Hepatocyte (in vitro differentiated cells): ENCODE results near the gene RBCK1. TPM values are rescaled to one million over a fixed set of nuclear protein-coding genes. Genes with fewer than 3 reads are reported as not detected.
"Not testable (repeated sequence)": the region's sequence is repeated elsewhere in the genome, so short reads cannot be mapped to it uniquely, and the experiment has no call there.

Source experiments
- DNase-seq: peaks from one replicate; pipeline ENCODE4 v3.0.0-alpha.2; 2016; ENCODE audit warnings: low spot score
- H2AFZ ChIP-seq: fragments of 200-600 bp; sonication (generic); 2 replicates; pipeline ENCODE4 v1.6.0; 2016; ENCODE audit warnings: antibody characterized with exemption, mild to moderate bottlenecking
- H3K27ac ChIP-seq: fragments of 200-600 bp; sonication (generic); 2 replicates; pipeline ENCODE4 v1.5.1; 2016; ENCODE audit warnings: mild to moderate bottlenecking
- H3K27me3 ChIP-seq: fragments of 200-600 bp; sonication (generic); 2 replicates; pipeline ENCODE4 v1.6.1; 2016
- H3K36me3 ChIP-seq: fragments of 200-600 bp; sonication (generic); replicated peaks from 2 replicates; pipeline ENCODE4 v1.5.1; 2016; ENCODE audit warnings: low read depth; ENCODE audit not compliant: insufficient read depth
- H3K4me1 ChIP-seq: fragments of 200-600 bp; sonication (generic); 2 replicates; pipeline ENCODE4 v1.5.1; 2016; ENCODE audit warnings: mild to moderate bottlenecking, moderate library complexity; ENCODE audit not compliant: insufficient read depth
- H3K4me2 ChIP-seq: fragments of 200-600 bp; sonication (generic); 2 replicates; pipeline ENCODE4 v1.6.0; 2016
- H3K4me3 ChIP-seq: fragments of 200-600 bp; sonication (generic); 2 replicates; pipeline ENCODE4 v1.5.1; 2016; ENCODE audit warnings: mild to moderate bottlenecking
- H3K79me2 ChIP-seq: fragments of 200-600 bp; sonication (generic); 2 replicates; pipeline ENCODE4 v1.6.0; 2017; ENCODE audit warnings: mild to moderate bottlenecking
- H3K9me2 ChIP-seq: fragments of 200-600 bp; sonication (generic); replicated peaks from 2 replicates; pipeline ENCODE4 v1.6.0; 2017; ENCODE audit warnings: mild to moderate bottlenecking; ENCODE audit not compliant: insufficient read depth
- H3K9me3 ChIP-seq: fragments of 200-600 bp; sonication (generic); 2 replicates; pipeline ENCODE4 v1.5.1; 2016; ENCODE audit warnings: low read depth, mild to moderate bottlenecking
- H4K20me1 ChIP-seq: fragments of 200-600 bp; sonication (generic); 2 replicates; pipeline ENCODE4 v1.6.0; 2016; ENCODE audit warnings: mild to moderate bottlenecking; ENCODE audit not compliant: insufficient read depth, poor library complexity, severe bottlenecking
- EZH2 ChIP-seq: fragments of 200-600 bp; sonication (generic); IDR thresholded peaks from 2 replicates; pipeline ENCODE4 v1.6.1; 2016; ENCODE audit warnings: antibody characterized with exemption, mild to moderate bottlenecking, borderline replicate concordance
- EZH2phosphoT487 ChIP-seq: fragments of 200-600 bp; sonication (generic); IDR thresholded peaks from one replicate; pipeline ENCODE4 v1.6.1; 2018; ENCODE audit warnings: antibody characterized with exemption, mild to moderate bottlenecking, low read depth, moderate library complexity; ENCODE audit not compliant: unreplicated experiment, severe bottlenecking
- WGBS: methylation state at CpG from one replicate; pipeline ENCODE4 v1.1.6; 2016; ENCODE audit warnings: low lambda C conversion rate; ENCODE audit errors: missing lambda C conversion rate; 5-methylcytosine and 5-hydroxymethylcytosine counted together
- polyA plus RNA-seq: library from polyadenylated mRNA; unstranded; fragments of >200 nt; fragmentation: Nextera tagmentation; extraction: Ambion mirVana; gene quantifications from 2 replicates; pipeline ENCODE4 v1.2.1, GENCODE V29; 2016
- total RNA-seq: library from RNA; depleted of rRNA; stranded (reverse); fragments of >200 nt; gene quantifications from 2 replicates; pipeline ENCODE4 v1.2.3, GENCODE V29; 2014
- TF ChIP-seq, protein P1 (sequence below): fragments of 200-600 bp; sonication (generic); IDR thresholded peaks from 2 replicates; pipeline ENCODE4 v1.5.1; 2016; ENCODE audit warnings: antibody characterized with exemption, mild to moderate bottlenecking; ENCODE audit not compliant: poor library complexity

Gene RBCK1
- total and polyA plus RNA-seq, 2 experiments from 2014 or later = 76.4 to 80.8 TPM

DNA sequence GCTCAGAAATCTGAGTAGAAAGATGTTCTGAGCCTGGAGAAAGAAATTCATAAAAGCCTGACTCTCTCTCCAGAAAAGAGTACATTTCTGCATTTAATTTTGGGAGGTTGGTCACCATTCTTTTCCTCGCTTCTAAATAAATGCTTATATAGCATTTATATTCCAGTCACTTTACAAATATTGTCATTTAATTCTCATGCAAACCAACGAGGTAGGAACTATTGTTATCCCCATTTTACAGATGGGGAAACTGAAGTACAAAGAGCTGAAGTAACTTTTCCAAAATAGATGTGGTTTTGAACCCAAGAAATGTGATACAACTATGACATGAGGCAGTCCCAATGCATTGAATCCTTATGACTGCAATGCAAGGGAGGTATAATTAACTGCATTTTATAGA, 32.0 kb upstream of the RBCK1 start:
- Histone ChIP-seq H3K27me3 (no peaks in the 10 kb centered on the region), H4K20me1 (no peaks in the 10 kb centered on the region), H3K36me3 (no peaks in the 10 kb centered on the region), H3K4me2 (no peak overlapping the region), H2AFZ (no peak overlapping the region), H3K4me3 (no peak overlapping the region), H3K9me3 (no peaks in the 10 kb centered on the region), H3K27ac (no peak overlapping the region), H3K79me2 (peaks cover 3% of the 10 kb centered on the region), H3K9me2 (no peaks in the 10 kb centered on the region), H3K4me1 (peaks cover 23% of the 10 kb centered on the region)
- DNase-seq = no peak
- WGBS = 58% methylated on average over 2 of the region's 2 CpGs
- TF ChIP-seq, protein P1, sequence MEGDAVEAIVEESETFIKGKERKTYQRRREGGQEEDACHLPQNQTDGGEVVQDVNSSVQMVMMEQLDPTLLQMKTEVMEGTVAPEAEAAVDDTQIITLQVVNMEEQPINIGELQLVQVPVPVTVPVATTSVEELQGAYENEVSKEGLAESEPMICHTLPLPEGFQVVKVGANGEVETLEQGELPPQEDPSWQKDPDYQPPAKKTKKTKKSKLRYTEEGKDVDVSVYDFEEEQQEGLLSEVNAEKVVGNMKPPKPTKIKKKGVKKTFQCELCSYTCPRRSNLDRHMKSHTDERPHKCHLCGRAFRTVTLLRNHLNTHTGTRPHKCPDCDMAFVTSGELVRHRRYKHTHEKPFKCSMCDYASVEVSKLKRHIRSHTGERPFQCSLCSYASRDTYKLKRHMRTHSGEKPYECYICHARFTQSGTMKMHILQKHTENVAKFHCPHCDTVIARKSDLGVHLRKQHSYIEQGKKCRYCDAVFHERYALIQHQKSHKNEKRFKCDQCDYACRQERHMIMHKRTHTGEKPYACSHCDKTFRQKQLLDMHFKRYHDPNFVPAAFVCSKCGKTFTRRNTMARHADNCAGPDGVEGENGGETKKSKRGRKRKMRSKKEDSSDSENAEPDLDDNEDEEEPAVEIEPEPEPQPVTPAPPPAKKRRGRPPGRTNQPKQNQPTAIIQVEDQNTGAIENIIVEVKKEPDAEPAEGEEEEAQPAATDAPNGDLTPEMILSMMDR = no peak
- TF ChIP-seq EZH2phosphoT487 = no peak
- no peak for TF ChIP-seq EZH2

- DNase-seq = no peak
- Histone ChIP-seq H3K27me3 (no peaks in the 10 kb centered on the region), H2AFZ (no peak overlapping the region), H3K4me2 (no peak overlapping the region), H3K36me3 (no peaks in the 10 kb centered on the region), H3K27ac (no peak overlapping the region), H3K4me3 (no peak overlapping the region), H4K20me1 (no peaks in the 10 kb centered on the region), H3K4me1 (peaks cover 16% of the 10 kb centered on the region), H3K9me3 (no peaks in the 10 kb centered on the region), H3K9me2 (no peaks in the 10 kb centered on the region), H3K79me2 (peaks cover 5% of the 10 kb centered on the region)
- 71% methylated on average over 2 of the region's 2 CpGs for WGBS
- TF ChIP-seq EZH2 (no peak), EZH2phosphoT487 (no peak)
- TF ChIP-seq, protein P1 = no peak
These were observed 31.3 kb upstream of the RBCK1 start for GRCh38 chr20:376750-377149.

DNA sequence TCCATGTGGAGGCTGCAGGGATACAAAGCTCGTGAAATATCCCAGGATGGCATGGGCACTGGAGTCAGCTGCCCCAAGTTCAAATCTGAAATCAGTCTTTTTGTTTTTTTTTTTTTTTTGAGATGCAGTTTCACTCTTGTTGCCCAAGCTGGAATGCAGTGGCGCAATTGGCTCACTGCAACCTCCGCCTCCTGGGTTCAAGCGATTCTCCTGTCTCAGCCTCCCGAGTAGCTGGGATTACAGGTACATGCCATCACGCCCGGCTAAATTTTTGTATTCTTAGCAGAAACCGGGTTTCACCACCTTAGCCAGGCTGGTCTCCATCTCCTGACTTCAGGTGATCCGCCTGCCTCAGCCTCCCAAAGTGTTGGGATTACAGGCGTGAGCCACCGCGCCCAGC, 30.5 kb upstream of the RBCK1 start:
- not testable (repeated sequence) for H4K20me1 ChIP-seq, H3K9me3 ChIP-seq, H3K4me3 ChIP-seq, DNase-seq, H3K4me2 ChIP-seq, H3K79me2 ChIP-seq, H2AFZ ChIP-seq, H3K36me3 ChIP-seq, H3K27me3 ChIP-seq, H3K9me2 ChIP-seq, H3K27ac ChIP-seq
- WGBS = 90% methylated on average over 12 of the region's 12 CpGs
- peaks cover 14% of the 10 kb centered on the region for H3K4me1 ChIP-seq

GRCh38 chr20:378961-379336, 29.1 kb upstream of the RBCK1 start:
- no peaks in the 10 kb centered on the region for H3K9me3 ChIP-seq
- WGBS = 82% methylated on average over 5 of the region's 5 CpGs
- peaks cover 13% of the 10 kb centered on the region for H4K20me1 ChIP-seq

More at GRCh38 chr20:378961-379336, 29.1 kb upstream of the RBCK1 start:
- no peak for TF ChIP-seq EZH2
- TF ChIP-seq EZH2phosphoT487 = no peak
- TF ChIP-seq, protein P1 = no peak
- peaks cover 22% of the 10 kb centered on the region for H3K79me2 ChIP-seq
- DNase-seq = no peak
- H3K4me3 ChIP-seq = no peak overlapping the region
- no peak overlapping the region for H3K4me2 ChIP-seq
- no peak overlapping the region for H2AFZ ChIP-seq
- peaks cover 7% of the 10 kb centered on the region for H3K4me1 ChIP-seq
- H3K9me2 ChIP-seq = no peaks in the 10 kb centered on the region
- no peaks in the 10 kb centered on the region for H3K27me3 ChIP-seq
- H3K27ac ChIP-seq = no peak overlapping the region
- H3K36me3 ChIP-seq = no peaks in the 10 kb centered on the region
